Cerebellar cortex (tissue), 1 donor: ENCODE data around the gene SIAH1.
"Not testable (repeated sequence)": the region's sequence is repeated elsewhere in the genome, so short reads cannot be mapped to it uniquely, and the experiment has no call there.

Experiments used
- DNase-seq: peaks from one replicate; pipeline ENCODE4 v3.0.0-alpha.2; 2015; ENCODE audit warnings: low spot score

SIAH1 gene, protein sequence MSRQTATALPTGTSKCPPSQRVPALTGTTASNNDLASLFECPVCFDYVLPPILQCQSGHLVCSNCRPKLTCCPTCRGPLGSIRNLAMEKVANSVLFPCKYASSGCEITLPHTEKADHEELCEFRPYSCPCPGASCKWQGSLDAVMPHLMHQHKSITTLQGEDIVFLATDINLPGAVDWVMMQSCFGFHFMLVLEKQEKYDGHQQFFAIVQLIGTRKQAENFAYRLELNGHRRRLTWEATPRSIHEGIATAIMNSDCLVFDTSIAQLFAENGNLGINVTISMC

DNA sequence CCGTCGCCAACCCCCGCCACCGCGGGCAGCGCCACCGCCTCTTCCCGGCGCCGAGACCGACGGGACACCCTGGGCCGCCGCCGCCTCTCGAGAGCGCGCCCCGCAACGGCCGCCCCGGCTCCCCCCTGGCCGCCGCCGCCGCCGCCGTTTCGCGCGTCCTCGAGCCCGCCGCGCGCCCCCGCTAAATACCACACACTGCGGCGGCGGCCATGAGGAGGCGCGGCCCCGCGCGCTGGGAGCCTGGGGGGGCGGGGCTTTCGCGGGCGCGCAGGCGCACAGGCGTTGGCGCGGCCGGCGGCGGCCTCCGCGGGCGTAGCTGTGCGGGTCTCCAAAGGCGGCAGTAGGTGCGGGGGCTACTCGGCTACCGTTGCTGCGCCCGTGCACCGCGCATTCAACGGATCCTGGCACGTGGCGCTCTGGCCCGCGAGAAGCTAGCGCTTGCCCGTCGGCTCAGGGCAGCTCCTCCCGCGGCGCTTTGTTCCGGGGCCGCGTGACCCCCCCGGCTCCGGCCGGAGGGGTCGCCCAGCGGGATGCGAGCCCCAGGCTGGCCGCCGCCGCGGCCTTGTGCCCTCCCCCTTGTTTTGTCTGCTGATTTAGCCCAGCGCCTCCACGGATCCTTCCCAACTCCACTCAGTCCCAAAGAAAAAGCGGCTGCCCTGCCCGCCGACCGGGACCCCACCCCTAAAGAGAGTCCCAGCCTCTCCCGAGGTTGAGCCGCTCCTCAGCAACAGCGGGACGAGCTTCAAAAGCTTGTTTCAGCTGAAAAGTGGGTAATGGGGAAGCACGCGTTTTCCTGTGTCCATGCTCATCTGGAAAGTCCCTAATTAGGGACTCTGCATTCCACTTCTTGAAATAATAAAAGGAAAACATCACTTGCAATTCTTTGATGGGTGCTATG lies at the start of gene SIAH1:
TSS of gene SIAH1 (minus strand) at position 161 of the 898 bp plus-strand sequence. CDS start 22,985 bp downstream, outside the sequence.
- DNase-seq: peak; percentile 75

DNA sequence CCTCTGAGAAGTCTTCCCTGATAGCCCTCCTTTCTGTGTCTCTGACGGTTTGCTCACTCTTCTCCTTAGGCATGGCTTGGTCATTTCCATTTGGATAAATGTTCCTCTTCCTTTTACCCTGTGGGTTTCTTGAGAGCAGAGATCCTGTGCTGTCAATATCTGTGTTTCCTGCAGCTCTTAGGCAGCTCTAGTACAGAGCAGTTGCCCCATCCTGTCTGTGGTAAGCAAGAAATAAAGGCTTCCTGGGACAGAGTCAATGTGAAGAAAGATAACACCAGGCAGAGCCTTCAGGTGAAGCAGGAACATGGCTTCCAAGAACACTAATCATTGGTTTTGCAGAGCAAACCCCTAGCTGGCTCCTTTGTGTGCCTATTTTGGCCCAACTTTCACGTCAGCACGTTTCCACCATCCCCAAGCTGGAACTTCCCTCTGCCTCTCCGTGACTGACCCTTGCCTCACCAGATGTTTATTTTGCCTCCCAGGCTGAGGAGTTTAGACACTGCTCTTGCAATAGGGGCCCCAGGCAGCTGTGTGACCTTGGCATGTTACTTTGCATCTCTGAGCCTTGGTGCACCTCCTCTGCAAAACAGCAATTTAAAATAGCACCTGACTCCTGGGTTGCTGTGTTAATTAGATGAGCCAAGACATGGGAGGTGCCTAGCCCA lies 49.6 kb upstream of the SIAH1 start:
- no peak for DNase-seq

GRCh38 chr16:48433850-48434530 lies 48.8 kb upstream of the SIAH1 start:
- no peak for DNase-seq

DNA sequence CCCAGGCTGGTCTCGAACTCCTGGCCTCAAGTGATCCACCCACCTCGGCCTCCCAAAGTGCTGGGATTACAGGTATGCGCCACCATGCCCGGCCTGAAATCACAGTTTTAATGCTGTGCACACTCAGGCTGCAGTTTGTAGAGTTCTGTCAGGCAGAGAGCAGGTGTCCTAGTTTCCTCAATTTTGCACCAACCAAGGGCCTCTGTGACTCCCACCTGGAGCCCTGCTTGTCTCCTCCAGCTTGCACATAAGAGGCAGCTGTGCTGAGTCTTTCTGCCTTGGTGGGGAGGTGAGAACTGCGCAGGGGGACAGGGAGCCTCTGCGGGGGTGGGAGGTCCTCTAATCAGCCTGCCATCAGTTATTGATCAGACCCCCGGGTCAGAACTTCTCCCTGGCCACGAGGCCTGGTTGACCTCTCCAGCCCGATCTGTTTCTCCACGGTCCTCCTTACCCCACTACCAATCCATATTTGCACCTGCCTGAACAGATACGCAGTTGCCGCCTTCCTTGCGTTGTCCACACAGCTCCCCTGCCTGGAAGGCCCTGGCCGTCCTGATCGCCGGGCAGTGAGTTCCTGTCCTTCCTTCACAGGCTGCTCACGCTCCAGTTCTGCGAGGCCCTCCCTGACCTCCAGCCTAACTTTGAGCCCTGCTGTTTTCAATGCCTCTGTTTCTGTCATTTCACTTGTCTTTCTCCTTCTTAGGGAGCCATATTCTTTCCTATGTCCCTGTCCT lies 48.1 kb upstream of the SIAH1 start:
- DNase-seq: no peak

DNA sequence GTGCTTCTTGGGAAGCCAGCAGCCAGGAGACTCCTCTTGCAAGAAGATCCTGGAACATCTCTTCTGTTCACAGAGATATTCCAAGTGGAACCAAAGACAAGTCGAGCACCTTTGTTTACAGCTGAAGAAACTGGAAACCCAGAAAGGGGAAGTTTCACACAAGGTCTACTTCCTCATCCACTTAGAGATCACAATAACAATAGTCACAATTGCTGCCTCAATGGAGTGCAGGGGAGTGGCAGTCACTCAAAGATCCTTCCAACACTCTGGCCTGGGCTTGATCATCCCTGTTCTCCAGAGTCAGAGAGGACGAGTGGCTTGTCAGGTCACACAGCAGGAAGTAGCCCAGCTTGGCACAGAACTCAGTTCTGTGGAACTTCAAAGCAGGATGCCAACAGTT lies 46.9 kb upstream of the SIAH1 start:
- DNase-seq: no peak

- DNase-seq: no peak
These were observed 45.7 kb upstream of the SIAH1 start for GRCh38 chr16:48430890-48431289.

DNA sequence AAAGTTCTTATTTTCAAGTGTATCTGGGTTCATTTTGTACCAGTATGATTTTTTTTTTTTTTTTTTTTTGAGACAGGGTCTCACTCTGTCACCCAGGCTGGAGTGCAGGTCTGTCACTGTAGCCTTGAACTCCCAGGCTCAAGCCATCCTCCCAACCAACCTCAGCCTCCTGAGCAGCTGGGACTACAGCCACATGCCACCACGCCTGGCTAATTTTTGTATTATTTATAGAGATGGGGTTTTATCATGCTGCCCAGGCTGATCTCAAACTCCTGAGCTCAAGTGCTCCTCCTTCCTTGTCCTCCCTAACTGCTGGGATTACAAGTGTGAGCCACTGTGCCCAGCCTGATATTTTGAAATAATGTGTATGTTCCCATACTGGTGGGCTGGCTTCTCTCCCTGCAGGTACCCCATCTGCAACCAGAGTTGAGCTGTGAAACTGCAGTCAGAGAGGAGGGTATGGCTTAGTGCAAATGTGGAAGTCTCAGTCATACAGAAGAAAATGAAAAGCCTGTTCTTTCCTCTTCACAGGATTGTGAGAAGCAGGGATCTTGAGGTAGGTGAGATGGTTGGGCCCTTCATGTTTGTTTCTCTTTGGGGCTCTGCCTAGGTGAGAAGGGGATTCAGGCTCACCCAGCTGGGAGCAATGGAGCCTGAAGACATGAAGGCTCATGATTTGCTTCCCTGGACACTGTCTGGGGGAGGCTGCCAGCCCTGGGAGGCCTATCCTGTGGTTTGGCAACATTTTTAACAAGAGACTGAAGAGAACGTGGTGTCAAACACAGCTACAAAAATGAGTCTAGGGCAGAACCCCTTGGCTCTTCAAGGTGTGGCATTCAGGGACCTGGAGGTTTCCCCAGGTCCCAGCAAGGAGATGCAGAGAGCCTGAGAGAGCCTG lies 41.3 kb upstream of the SIAH1 start:
- no peak for DNase-seq

DNA sequence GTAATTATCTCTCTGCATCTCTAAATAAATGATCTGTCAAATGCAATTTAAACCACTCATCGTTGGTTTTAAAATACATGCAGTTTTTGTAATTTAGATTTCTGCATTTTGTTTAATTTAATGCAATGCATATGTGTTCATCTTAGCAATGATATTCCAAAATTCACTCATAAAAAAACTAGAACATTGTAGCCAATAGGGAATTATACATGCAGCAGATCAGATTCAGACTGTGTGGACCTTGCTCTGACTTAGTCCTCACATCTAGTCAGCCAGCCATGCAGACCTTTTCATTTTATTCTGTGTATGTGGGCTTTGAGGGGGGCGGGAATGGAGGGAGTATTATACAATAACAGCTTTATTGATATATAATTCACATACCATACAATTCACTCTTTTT lies 37.3 kb upstream of the SIAH1 start:
- DNase-seq: no peak

- no peak for DNase-seq
These were observed 36.5 kb upstream of the SIAH1 start for GRCh38 chr16:48421741-48422140.

DNA sequence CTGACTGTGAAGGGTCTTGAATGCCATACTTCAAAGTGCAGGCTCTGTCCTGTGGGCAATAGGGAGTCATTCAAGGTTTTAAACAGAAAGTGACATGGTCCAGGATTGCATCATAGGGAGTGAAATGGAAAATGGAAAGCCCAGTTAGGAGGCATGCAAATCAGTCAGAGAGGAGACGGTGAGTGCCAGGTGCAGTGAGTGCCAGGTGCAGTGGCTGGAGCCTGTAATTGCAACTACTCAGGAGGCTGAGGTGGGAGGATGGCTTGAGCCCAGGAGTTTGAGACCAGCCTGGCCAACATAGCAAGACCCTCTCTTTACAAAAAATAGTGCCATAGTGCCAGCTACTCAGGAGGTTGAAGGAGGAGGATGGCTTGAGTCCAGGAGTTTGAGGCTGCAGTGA lies 35.2 kb upstream of the SIAH1 start:
- DNase-seq: no peak

DNA sequence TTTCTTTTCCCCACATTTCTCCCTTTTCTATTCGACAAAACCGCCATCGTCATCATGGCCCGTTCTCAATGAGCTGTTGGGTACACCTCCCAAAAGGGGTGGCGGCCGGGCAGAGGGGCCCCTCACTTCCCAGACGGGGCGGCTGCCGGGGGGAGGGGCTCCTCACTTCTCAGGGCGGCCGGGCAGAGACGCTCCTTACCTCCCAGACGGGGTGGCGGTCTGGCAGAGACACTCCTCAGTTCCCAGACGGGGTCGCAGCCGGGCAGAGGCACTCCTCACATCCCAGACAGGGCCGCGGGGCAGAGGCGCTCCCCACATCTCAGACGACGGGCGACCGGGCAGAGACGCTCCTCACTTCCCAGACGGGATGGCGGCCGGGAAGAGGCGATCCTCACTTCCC lies 31.4 kb upstream of the SIAH1 start:
- DNase-seq: not testable (repeated sequence)

- no peak for DNase-seq
These were observed 28.1 kb upstream of the SIAH1 start for GRCh38 chr16:48413272-48413671.

DNA sequence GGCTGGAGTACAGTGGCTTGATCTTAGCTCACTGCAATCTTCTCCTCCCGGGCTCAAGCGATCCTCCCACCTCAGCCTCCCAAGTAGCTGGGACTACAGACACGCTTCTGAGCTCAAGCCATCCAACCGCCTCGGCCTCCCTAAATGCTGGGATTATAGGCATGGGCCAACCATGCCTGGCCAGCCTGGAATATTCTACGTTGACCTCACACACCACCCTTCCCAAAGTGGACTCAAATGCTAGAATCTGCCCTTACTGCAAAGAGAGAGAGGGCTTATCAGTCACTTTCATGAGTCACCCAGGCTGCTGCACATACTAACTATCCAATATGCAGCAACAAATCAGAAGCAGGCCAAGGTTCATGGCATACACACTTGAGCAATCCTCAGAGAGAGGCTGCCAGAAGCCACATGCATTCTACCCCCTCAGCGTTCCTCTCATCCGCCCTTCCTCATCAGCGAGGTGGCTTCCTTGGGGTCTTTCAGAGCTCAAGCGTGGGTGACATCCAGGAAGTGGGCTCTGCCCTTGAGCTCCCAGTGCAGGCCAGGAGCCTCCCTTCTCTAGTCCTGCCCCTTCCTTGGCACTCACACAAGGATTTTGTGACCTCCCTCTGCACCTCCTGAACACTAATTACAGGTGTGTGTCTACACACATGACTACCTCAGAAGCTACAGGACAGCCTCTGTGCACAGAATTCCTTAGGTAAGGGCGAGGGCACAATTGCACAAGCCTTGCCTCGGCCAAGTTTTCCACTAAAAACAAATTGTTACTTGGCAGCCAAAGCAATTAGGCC lies 24.8 kb upstream of the SIAH1 start:
- DNase-seq: no peak

GRCh38 chr16:48408688-48409087 lies 23.5 kb upstream of the SIAH1 start:
- DNase-seq: no peak

DNA sequence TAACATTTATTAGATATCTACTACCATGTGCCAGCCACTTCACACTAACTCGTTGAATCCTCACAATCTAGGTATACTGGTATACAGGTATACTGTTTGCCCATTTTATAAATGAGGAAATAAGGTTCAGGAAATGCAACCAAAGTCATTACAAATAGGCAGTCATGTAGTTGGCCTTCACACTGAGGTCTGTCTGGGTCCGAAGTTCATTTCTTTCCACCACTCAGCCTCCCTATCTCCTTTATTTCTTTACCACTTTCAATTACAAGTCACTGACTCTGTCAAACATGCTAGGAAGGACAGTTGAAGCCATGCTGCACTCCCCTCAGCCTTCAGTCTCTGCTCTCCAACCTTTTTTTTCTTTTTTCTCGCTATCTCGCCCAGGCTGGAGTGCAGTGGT lies 20.7 kb upstream of the SIAH1 start:
- no peak for DNase-seq

DNA sequence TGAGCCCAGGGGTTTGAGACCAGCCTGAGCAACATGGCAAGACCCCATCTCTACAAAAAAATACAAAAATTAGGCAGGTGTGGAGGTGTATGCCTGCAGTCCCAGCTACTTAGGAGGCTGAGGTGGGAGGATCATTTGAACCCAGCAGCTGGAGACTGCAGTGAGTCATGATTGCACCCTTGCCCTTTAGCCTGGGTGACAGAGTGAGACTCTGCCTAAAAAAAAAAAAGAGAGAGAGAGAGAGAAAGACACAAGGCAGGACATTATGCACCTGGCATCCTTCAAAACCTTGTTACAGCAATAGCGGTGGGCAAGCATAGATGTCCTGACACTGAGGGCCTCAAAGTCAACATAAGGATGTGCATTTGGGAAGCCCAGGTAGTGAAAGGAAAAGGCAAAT lies 19.9 kb upstream of the SIAH1 start:
- no peak for DNase-seq

- not testable (repeated sequence) for DNase-seq
These were observed 17.3 kb upstream of the SIAH1 start for GRCh38 chr16:48402547-48402946.

- DNase-seq: no peak
These were observed 10.2 kb upstream of the SIAH1 start for GRCh38 chr16:48395375-48395774.

DNA sequence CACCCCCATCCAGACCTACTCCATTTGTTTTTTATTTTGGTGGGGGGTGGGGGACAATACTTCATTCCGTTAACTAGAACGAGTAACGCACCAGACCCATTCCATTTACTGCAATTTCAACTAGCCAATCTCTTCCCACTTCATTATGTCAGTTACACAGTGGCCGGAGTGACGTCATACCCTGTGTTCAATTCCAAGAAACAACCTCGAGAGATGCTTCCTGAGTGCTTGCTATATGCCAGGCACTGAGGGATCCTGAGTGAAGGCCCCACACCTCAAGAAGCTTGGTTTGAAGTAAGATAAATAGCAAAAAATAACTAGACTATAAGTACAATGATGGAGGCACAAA lies 9.1 kb upstream of the SIAH1 start:
- DNase-seq: no peak
